Adrenal gland (tissue), 12 donors: Measurements from ENCODE around the gene NLRP3. TPM values are rescaled to one million over a fixed set of nuclear protein-coding genes. Genes with fewer than 3 reads are reported as not detected.

Source experiments
- DNase-seq, 7 donors: peaks; one replicate each; pipeline ENCODE4 v3.0.0-alpha.2; 2019 to 2020
- H3K27ac ChIP-seq, 5 donors: fragments of 200-600 bp; sonication (generic) in 4 of 5; 1 replicate in 3 of 5; 2 replicates in 2 of 5; pipeline versions ENCODE4 v1.5.1 to v1.8.0; 2016 to 2020; ENCODE audit warnings: mild to moderate bottlenecking in 1 of 5
- H3K27me3 ChIP-seq: fragments of 200-600 bp; 2 replicates; pipeline ENCODE4 v1.8.0; 2021
- H3K36me3 ChIP-seq, 2 donors: fragments of 200-600 bp; replicated peaks in 1 of 2; 1 replicate in 1 of 2; 2 replicates in 1 of 2; pipeline versions ENCODE4 v1.5.1 to v1.8.0; 2018 to 2022
- H3K4me1 ChIP-seq, 2 donors: fragments of 200-600 bp; replicated peaks in 1 of 2; 1 replicate in 1 of 2; 2 replicates in 1 of 2; pipeline versions ENCODE4 v1.5.1 to v1.8.0; 2018 to 2021
- H3K4me3 ChIP-seq, 4 donors: fragments of 200-600 bp; sonication (generic) in 3 of 4; one replicate each; pipeline ENCODE4 v1.5.1; 2016 to 2018
- H3K9me3 ChIP-seq, 3 donors: fragments of 200-600 bp; sonication (generic) in 1 of 3; replicated peaks in 1 of 3; 1 replicate in 2 of 3; 2 replicates in 1 of 3; pipeline versions ENCODE4 v1.5.1 to v1.8.0; 2016 to 2021
- POLR2A ChIP-seq, 2 donors: fragments of 450-650 bp; IDR thresholded peaks; one replicate each; pipeline ENCODE4 v1.6.1; 2017; ENCODE audit warnings: antibody characterized with exemption in 2 of 2, mild to moderate bottlenecking in 2 of 2, moderate library complexity in 1 of 2
- WGBS, 4 donors: extraction: QIAGEN DNeasy Blood & Tissue Kit in 2 of 4; methylation state at CpG; one replicate each; pipeline versions ENCODE4 v1.1.5 to v1.1.7; 2013 to 2017; 5-methylcytosine and 5-hydroxymethylcytosine counted together
- intact Hi-C, 2 donors: fragments of 100-400 bp; cut with DNase I; formaldehyde crosslinking; loops; one replicate each; pipeline versions ENCODE4 v1.14.1 to v1.15.0; 2022 to 2023
- polyA plus RNA-seq, 3 donors: library from polyadenylated mRNA; stranded (reverse); fragments of 200-250 nt in 2 of 3; fragments of 350-450 nt in 1 of 3; fragmentation: Illumina TruSeq in 1 of 3; extraction: RNeasy Lipid Tissue Mini Kit (QIAGEN cat#74804) in 1 of 3; gene quantifications; one replicate each; pipeline ENCODE4 v1.2.3, GENCODE V29; 2013 to 2014
- total RNA-seq, 9 donors: library from RNA; depleted of rRNA in 4 of 9; stranded (reverse); fragments of >200 nt in 4 of 9; fragments of 120-200 nt in 1 of 9; fragmentation: NEBNext Ultra II Directional in 1 of 9; extraction: Animal tissue kit (Norgen Biotek cat#: 25700) in 1 of 9; gene quantifications; one replicate each; pipeline versions ENCODE4 v1.1.0 to v1.2.4, GENCODE V29; 2013 to 2023
- TF ChIP-seq, protein P1 (sequence below), 6 experiments: fragments of 450-650 bp in 4 of 6; fragments of 200-600 bp in 2 of 6; sonication (generic) in 1 of 6; IDR thresholded peaks; 1 replicate in 5 of 6; 2 replicates in 1 of 6; pipeline versions ENCODE4 v1.5.1 to v1.8.0; 2016 to 2021; ENCODE audit warnings: antibody characterized with exemption in 6 of 6, mild to moderate bottlenecking in 2 of 6, moderate library complexity in 1 of 6
- donor health status: healthy with polysubstance abuse.
- donor health status: Bipolar disorder and iron deficiency.
- donor health status: DM: yes; HTN: yes; CAD: no.
- donor health status: DM: no; HTN: no; CAD: no.
- donor health status: DM: no; HTN: no; CAD: no.
- donor health status: DM: yes; HTN: yes; CAD: no.

The NLRP3 gene
- total and polyA plus RNA-seq, 12 donors, result 0.64 to 3.4 (median 1.7) TPM

DNA sequence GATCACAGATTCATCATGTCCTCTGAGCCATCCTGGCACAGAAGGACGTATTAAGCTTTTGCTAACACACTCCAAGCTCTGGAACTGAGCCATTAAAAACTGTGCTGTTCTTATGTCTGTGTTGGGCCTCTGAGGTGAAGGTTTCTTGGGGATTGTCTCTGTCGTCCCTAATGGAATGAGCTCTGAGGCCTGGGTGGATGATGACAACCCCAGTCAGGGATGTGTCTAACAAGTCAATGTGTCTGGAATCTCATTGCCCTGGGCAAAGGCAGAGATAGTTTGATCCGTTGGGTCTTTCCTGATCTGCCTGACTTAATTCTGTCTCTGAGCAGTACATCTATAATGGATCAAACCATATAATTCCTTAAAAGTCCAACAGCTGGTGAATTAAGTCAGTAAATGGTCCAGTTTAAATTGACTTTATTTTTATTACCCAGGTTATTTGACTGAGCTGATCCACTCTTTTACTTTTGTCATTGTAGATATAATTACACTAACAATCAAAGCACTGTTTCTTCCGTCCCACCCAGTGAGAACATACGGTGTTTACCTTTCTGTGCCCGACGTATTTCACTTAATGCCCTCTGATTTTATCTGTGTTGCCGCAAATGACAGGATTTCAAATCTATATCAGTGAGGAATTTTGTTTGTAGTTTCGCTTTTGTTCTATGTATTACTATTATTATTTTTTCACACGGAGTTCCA, 80.8 kb downstream of the NLRP3 start:
- 61 to 69% (median 66%) methylated on average over 10 of the region's 10 CpGs for WGBS, 4 donors

More for the DNA sequence above, 80.8 kb downstream of the NLRP3 start:
- no peaks in the 10 kb centered on the region for H3K36me3 ChIP-seq
- no peaks in the 10 kb centered on the region for H3K27me3 ChIP-seq
- H3K27ac ChIP-seq, result no peak overlapping the region
- intact Hi-C loops, result no loop called here
- H3K4me3 ChIP-seq, result no peak overlapping the region
- no peaks in the 10 kb centered on the region for H3K4me1 ChIP-seq
- DNase-seq, result no peak
- TF ChIP-seq POLR2A (IDR thresholded peaks at IDR 0.05), result no peak
- TF ChIP-seq, protein P1, sequence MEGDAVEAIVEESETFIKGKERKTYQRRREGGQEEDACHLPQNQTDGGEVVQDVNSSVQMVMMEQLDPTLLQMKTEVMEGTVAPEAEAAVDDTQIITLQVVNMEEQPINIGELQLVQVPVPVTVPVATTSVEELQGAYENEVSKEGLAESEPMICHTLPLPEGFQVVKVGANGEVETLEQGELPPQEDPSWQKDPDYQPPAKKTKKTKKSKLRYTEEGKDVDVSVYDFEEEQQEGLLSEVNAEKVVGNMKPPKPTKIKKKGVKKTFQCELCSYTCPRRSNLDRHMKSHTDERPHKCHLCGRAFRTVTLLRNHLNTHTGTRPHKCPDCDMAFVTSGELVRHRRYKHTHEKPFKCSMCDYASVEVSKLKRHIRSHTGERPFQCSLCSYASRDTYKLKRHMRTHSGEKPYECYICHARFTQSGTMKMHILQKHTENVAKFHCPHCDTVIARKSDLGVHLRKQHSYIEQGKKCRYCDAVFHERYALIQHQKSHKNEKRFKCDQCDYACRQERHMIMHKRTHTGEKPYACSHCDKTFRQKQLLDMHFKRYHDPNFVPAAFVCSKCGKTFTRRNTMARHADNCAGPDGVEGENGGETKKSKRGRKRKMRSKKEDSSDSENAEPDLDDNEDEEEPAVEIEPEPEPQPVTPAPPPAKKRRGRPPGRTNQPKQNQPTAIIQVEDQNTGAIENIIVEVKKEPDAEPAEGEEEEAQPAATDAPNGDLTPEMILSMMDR (IDR thresholded peaks at IDR 0.05), result no peak
- H3K9me3 ChIP-seq, result no peaks in the 10 kb centered on the region

Other genes starting within 250 kb of the NLRP3 start
- 10 to 100 TPM in 8 of 9 donors, 1 to 10 TPM in 1; 8.7 to 24.8 (median 15.6) TPM for gene ZNF124, start 244.2 kb upstream of the NLRP3 start, total RNA-seq
- 1 to 10 TPM in 2 of 3 donors, under 1 TPM in 1; 0.97 to 2.3 (median 1.3) TPM for gene ZNF124, start 244.2 kb upstream of the NLRP3 start, polyA plus RNA-seq
- gene VN1R5, start 160.1 kb upstream of the NLRP3 start, total RNA-seq, result not detected
- not detected for gene VN1R5, start 160.1 kb upstream of the NLRP3 start, polyA plus RNA-seq
- gene ZNF496, start 84.3 kb upstream of the NLRP3 start, total RNA-seq, result 10 to 100 TPM; 13.5 to 34.9 (median 25.0) TPM
- gene ZNF496, start 84.3 kb upstream of the NLRP3 start, polyA plus RNA-seq, result 10 to 100 TPM in 1 of 3 donors, 1 to 10 TPM in 2; 4.3 to 15.4 (median 9.8) TPM
- not detected for gene OR2B11, start 41.9 kb downstream of the NLRP3 start, total RNA-seq
- under 1 TPM in 1 of 3 donors, not detected in 2; 0.08 TPM for gene OR2B11, start 41.9 kb downstream of the NLRP3 start, polyA plus RNA-seq
- gene OR2C3, start 120.3 kb downstream of the NLRP3 start, total RNA-seq, result under 1 TPM in 1 of 9 donors, not detected in 8; 0.11 TPM
- gene OR2C3, start 120.3 kb downstream of the NLRP3 start, polyA plus RNA-seq, result under 1 TPM in 1 of 3 donors, not detected in 2; 0.02 TPM
- under 1 TPM in 2 of 9 donors, not detected in 7; 0.11 to 0.76 TPM for gene GCSAML, start 133.0 kb downstream of the NLRP3 start, total RNA-seq
- under 1 TPM in 1 of 3 donors, not detected in 2; 0.03 TPM for gene GCSAML, start 133.0 kb downstream of the NLRP3 start, polyA plus RNA-seq
- gene OR2G2, start 172.2 kb downstream of the NLRP3 start, total RNA-seq, result not detected
- not detected for gene OR2G2, start 172.2 kb downstream of the NLRP3 start, polyA plus RNA-seq
- not detected for gene OR2G3, start 189.4 kb downstream of the NLRP3 start, total RNA-seq
- gene OR2G3, start 189.4 kb downstream of the NLRP3 start, polyA plus RNA-seq, result not detected